GM18867 (cell line): ENCODE data around the gene OPRD1.
"Not testable (repeated sequence)": the region's sequence is repeated elsewhere in the genome, so short reads cannot be mapped to it uniquely, and the experiment has no call there.

Experiments used
- ATAC-seq: cut with Tn5 transposase; IDR thresholded peaks from one replicate; pipeline ENCODE4 v1.9.1; 2021; ENCODE audit warnings: mild to moderate bottlenecking, moderate library complexity; ENCODE audit not compliant: unreplicated experiment

The OPRD1 gene

DNA sequence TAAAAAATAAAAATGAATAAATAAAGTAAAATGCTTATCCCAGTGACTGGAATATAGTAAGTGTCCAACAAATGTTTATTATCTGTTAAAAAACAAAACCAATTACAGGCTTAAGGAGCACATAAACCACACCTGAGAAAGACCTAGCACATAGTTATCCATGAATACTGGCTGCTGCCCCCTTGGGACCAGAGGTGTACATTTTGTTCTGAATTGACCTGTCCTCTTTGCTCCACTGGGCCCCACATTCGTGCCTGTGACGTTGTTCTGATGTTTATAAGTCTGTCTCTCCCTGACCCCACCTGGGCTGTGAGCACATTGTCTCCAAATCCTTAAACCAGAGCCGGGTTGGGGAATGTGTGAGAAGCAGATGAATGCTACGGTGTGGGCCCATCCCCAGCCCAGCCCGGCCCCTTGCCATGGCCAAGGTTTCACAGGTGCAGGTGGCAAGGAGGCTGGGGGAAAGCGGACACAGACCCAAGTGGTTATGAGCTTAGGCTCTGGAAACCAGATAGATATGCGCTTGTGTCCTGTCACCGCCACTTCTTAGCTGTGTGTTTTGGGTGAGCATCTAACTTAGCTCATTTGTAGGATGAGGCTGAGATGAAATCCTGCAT is 29.1 kb downstream of the OPRD1 start:
- no peak for ATAC-seq

DNA sequence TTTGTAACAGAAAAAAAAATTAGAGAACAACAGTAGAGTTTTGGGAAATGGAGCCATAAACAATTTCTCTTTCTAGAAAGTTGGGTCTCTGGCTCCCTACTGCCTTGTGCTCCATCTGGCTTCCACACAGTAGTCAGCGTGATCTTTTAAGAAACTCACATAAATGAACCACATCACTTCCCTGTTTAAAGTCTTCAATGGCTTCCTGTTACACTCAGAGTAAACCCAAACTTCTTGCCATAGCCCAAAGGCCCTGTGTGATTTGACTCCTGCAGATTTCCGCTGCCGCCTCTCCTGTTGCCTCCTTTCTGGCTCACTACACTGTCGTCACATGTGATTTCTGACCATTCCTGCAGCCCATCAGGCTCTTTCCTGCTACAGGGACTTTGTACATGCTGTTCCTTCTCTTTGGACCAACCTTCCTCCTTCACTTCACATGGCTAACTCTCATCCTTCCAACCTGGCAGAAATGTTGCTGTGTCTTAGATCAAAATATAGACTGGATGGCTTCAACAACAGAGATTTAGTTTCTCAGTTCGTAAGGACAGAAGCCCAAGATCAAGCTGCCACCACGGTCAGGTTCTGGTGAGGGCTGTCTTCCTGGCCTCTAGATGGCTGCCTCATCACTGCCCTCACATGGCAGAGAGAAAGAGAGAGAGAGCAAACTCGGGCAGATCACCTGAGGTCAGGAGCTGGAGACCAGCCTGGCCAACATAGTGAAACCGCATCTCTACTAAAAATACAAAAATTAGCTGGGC is 34.0 kb downstream of the OPRD1 start:
- no peak for ATAC-seq

- not testable (repeated sequence) for ATAC-seq
Measured at GRCh38 chr1:28847207-28847606, 35.2 kb downstream of the OPRD1 start.

DNA sequence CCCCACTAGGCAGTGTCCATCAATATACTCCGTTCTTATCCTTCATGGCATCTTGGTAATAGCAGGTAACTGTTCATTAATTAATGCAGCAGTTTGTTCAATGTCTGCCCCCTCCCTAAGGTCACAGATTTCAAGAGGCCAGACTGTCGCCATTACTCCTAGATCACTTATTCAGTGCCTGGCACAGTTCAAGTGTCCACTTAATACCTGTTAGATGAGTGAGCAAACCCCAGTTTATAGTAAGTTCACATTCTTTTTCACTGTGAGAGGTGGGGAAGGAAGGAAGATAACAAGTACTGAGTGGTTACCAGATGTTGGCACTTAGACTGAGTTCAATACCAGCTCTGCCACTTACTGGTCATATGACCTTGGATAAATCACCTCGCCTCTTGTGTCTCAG is 36.4 kb downstream of the OPRD1 start:
- ATAC-seq: no peak

DNA sequence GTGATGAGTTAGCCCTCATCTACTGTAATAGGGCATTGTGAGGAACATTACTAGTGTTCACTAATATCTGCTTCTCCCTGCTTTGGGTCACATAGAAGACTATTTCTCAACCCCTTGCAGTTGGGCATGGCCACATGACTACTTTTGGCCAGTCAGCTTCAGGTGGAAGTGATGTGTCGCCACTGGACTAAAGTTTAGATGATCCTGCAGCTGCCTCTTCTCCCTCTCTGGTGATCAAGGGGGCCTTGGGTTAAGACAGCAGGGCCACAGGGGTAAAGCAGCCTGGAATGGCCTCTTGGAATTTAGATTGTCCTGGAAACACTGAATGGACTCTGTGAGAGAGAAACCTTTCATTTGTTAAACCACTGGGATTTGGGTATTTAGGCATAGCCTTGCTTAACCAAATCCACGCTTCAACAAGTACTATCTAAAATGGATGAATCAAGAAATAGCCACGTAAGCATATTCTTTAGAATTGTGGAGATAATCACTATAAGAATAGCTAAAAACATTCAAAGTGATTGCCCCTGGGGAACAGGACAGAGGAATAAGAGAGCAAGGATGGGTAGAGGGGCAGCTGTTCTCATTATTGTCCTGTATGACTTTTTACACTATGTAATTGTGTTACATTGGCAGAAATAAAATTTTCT is 41.2 kb downstream of the OPRD1 start:
- ATAC-seq: no peak

GRCh38 chr1:28854406-28854805 is 42.4 kb downstream of the OPRD1 start:
- not testable (repeated sequence) for ATAC-seq

DNA sequence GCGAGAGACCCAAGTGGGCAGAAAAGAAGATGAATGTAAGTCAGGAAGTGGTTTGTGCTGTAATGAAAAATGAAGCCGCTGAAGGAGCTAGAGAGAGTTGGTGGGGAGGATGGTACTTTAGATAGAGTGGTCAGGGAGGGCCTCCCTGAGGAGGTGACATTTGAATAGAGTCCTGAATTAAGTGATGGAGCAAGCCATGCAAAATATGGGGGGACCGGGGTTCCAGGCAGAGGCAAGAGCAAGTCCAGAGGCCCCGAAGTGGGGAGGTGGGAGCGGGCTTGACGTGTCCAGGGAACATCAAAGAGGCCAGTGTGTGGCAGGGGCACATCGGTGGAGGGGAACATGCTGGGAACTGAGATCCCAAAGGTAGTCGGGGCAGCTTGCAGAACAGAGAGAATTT is 43.1 kb downstream of the OPRD1 start:
- ATAC-seq: no peak

DNA sequence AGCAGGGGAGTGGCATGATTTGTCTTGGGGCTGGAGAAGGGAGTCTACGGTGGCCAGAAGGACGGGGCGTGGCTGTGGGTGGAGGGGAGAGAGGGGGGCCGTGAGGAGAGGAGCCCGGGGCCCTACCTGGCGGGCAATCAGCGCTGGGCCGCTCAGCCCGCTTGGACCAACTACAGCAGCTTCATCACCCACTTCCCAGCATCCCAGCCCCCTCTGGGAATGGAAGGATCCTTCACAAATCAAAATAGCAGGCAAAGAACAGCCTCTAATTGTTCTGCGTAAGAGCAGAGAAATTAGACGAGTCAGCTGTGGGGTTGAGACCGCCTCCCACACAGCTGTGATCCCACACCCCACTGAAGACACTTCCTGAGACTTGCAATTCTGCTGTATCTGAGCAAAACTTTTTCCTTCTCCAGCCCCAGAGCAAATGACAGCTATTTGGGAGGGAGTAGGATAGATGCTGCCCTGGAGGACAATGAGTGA is 43.5 kb downstream of the OPRD1 start:
- no peak for ATAC-seq

DNA sequence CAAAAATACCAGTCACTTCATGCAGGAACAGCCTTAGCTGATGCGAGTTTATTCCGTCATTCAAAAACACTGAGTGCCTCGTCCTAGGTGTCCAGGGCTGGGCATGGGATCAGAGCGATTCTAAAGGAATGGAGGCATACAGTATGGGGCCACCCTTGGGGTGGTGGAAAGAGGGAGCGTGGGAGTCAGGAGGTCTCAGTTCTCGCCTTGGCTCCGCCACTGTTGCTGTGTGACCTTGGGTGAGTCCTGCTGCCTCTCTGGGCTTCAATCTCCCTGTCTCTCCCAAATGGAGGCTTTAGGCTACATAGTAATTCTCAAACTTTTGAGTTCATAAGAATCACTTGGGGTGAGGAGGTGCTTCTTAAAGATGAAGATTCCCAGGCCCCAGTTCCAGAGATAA is 44.0 kb downstream of the OPRD1 start:
- no peak for ATAC-seq

DNA sequence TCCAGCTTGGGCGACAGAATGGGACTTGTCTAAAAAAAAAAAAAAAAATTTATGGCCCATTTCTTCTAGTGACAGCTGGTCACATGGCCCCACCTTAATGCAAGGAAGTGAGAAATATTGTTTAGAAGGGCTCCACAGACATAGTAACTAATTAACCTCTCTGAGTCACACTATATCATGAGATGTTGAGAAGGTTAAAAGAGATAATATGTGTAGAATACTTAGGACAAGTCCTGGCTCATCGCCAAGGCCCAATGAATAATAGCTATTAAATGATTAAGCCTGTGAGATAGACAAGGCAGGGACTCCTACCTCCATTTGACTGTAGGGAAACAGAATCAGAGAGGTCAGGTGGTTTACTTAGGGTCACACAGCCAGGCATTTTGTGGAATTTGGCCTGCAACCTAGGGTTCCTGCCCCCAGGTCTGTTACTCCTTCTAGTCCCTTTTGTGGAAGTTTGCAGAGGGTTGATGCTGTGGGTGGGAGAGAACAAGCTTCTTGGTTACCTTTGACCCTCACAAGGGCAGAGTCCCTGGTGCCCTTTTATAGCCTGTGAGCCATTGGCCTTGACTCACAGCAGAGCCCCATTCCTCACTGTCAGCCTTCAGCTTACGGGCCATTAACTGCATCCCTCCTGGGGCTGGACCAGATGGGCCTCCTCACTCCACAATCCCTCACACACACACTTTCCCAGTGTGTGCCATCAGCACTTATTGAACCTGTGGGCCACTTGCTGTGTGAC is 48.5 kb downstream of the OPRD1 start:
- no peak for ATAC-seq

- no peak for ATAC-seq
Measured at GRCh38 chr1:28862571-28863403, 50.8 kb downstream of the OPRD1 start.

GRCh38 chr1:28864695-28865094 is 52.7 kb downstream of the OPRD1 start:
- no peak for ATAC-seq

DNA sequence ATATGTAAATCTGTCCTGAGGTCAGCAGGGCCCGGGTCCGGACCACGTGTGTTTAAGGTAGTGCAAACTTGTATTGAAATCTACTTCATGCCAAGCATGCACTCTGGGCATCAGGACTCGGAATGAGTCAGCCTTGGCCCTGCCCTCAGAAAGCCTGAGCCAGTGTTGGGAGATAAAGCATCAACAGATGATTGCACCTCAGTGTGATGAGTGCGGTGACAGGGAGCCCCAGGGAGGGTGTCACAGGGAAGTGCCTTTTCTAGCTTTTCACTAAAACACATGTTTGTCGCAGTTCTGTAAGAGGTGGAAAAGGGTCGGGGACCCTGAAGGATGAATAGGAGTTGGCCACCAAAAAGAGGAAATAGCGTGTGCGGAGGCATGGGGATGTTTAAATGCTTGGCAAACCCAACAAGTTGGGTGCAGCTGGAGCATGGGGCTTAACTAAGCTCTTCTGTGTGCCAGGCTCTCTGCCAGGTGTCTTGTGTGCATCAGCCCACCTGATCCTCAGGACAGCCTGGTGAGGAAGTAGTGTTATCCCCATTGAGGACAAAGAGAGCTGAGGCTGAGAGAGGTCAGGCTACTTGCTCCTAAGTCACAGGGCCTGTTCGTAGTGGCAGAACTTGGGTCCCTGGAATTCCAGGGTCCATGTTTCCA is 54.2 kb downstream of the OPRD1 start:
- ATAC-seq: no peak

DNA sequence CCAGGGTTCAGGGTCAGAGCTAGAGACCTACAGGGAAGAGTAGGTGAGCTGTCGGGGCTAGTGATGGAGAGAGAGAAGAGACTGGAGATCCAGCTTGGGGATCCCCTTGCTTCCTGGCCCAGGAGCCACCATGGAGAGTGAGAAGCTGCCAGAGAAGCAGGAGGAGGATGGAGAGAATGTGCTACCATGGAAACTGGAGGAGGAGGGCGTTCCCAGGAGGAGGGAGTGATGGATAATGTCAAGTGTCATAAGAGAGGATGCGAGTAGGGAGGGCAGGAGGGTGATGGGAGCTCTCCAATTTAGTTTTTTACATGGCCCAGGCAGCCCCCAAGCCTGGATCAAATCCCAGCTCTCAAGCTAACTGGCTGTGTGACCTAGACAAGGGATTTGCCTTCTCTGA is 55.9 kb downstream of the OPRD1 start:
- no peak for ATAC-seq

GRCh38 chr1:28869952-28870351 is 58.0 kb downstream of the OPRD1 start:
- no peak for ATAC-seq

DNA sequence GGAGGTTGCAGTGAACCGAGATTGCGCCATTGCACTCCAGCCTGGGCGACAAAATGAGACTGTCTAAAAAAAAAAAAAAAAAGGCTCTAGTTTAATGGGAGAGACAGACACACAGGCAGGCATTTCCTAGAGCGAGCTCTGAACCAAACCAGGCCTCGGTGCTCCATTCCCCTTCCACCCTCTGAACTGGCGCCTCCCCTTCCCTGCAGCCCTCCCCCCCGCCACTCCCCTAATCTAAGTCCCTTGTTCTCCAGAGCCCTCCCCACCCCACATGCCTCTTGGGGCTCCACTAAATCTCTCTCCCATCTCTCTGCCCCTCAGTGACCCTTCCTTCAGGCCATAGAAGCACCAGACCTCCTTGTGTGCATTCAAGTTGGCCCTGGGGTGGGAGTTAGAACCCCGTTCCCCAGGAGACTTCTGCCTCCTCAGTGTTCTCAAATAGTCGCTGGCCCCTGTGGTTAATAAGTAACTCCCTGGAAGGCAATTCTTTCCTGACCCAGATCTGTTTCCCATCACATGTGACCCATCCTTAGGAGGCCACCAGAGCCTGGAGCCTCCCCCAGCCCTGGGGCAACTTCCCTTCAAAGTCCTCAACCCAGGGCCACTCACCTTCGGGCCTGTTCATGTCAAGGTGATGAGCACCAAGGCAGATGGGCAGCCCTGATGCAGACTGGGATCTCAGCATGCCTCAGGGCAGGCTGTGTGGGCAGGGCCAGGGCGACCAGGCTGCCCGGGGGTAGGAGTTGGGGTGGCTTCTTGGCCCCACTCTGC is 59.8 kb downstream of the OPRD1 start:
- no peak for ATAC-seq

DNA sequence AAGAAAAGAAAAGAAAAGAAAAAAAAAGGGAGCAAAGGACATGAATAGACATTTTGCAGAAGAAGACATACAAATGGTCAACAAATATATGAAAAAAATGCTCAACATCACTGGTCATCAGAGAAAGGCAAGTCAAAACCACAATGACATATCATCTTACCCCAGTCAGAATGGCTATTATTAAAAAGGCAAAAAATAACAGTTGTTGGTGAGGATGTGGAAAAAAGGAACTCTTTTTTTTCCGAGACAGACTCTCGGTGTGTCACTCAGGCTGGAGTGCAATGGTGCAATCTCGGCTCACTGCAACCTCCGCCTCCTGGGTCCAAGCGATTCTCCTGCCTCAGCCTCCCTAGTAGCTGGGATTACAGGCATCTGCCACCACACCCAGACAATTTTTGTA is 63.2 kb downstream of the OPRD1 start:
- ATAC-seq: not testable (repeated sequence)

GRCh38 chr1:28877132-28877781 is 65.3 kb downstream of the OPRD1 start:
- peak; percentile 48 for ATAC-seq

DNA sequence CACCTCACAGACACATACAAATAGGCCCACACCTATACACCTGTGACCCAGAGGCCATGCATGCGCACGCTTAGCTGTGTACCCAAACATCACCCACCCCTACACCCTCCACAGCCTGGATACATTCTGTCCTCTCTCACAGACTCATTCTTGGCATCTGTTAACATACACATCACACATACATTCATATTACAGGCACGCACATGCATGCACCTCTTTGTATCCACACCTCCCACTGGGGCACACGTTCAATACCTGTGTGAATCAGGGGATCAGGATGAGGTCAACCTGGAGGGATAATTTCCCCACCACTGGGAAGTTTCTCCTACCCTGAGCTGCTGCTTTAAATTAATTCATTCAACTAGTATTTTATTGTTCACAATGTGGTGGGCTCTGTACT is 66.8 kb downstream of the OPRD1 start:
- ATAC-seq: no peak
